A549 (cell line): ENCODE results near the gene CAMTA1. TPM values are rescaled to one million over a fixed set of nuclear protein-coding genes. Genes with fewer than 3 reads are reported as not detected.

Experiments used
- ATAC-seq, 2 experiments: fragments of 200-7000 bp in 1 of 2; fragments of >200 bp in 1 of 2; cut with Nextera tagmentation in 1 of 2; cut with Tn5 transposase in 1 of 2; 3 replicates each; pipeline versions ENCODE4 v1.8.0 to v1.9.1; 2018 to 2020; ENCODE audit warnings: mild to moderate bottlenecking in 1 of 2, moderate library complexity in 1 of 2
- CTCF ChIA-PET: fragments of 300-600 bp; sonication (Branson Sonifier 250); formaldehyde crosslinking; extraction: SDS; loops from one replicate; lab custom pipeline; 2021; ENCODE audit warnings: antibody characterized with exemption, inconsistent platforms; lab: Yijun Ruan, JAX
- POLR2A ChIA-PET: fragments of 350-600 bp; formaldehyde crosslinking; extraction: SDS; loops from one replicate; lab custom pipeline; 2021; ENCODE audit warnings: antibody characterized with exemption, inconsistent platforms; lab: Yijun Ruan, JAX
- DNase-seq, 2 experiments: peaks; one replicate each; pipeline versions ENCODE4 v3.0.0 to v3.0.0-alpha.2; 2011 to 2016; ENCODE audit warnings: low read depth in 1 of 2, low spot score in 1 of 2
- FAIRE-seq: peaks from 2 replicates; lab custom pipeline; 2011; peaks lifted over from hg19 to GRCh38; lab: Jason Lieb, UNC
- H3K27ac ChIP-seq, 2 experiments: fragments of >200 bp; sonication (Bioruptor Twin); formaldehyde crosslinking; 3 replicates each; pipeline ENCODE4 v1.5.1; 2016 to 2017
- H3K4me1 ChIP-seq: fragments of >200 bp; sonication (Bioruptor Twin); formaldehyde crosslinking; 3 replicates; pipeline ENCODE4 v1.6.1; 2016
- H3K4me2 ChIP-seq: fragments of >200 bp; sonication (Bioruptor Twin); formaldehyde crosslinking; 3 replicates; pipeline ENCODE4 v1.6.1; 2016
- H3K4me3 ChIP-seq: fragments of >200 bp; sonication (Bioruptor Twin); formaldehyde crosslinking; 3 replicates; pipeline ENCODE4 v1.5.1; 2016
- H3K9me3 ChIP-seq: fragments of >200 bp; sonication (Bioruptor Twin); formaldehyde crosslinking; 3 replicates; pipeline ENCODE4 v1.6.1; 2016
- BHLHE40 ChIP-seq: IDR thresholded peaks from 2 replicates; pipeline ENCODE4 v1.6.1; 2012; ENCODE audit warnings: low read depth, low read length, inconsistent platforms
- CBX2 ChIP-seq: fragments of 200-600 bp; sonication (generic); IDR thresholded peaks from 2 replicates; pipeline ENCODE4 v1.6.1; 2016; ENCODE audit warnings: low read depth, mild to moderate bottlenecking, borderline replicate concordance
- CBX8 ChIP-seq: fragments of 200-600 bp; sonication (generic); IDR thresholded peaks from 2 replicates; pipeline ENCODE4 v1.6.1; 2016
- EHMT2 ChIP-seq: fragments of 200-600 bp; sonication (generic); IDR thresholded peaks from 2 replicates; pipeline ENCODE4 v1.6.1; 2016; ENCODE audit warnings: antibody characterized with exemption, low read depth, mild to moderate bottlenecking, moderate library complexity
- FOXS1 ChIP-seq: fragments of 250-450 bp; sonication (Bioruptor Pico); IDR thresholded peaks from 2 replicates; pipeline ENCODE4 v1.5.0; 2020; ENCODE audit warnings: mild to moderate bottlenecking, moderate library complexity
- HOXB5 ChIP-seq: fragments of 250-450 bp; sonication (Bioruptor Pico); IDR thresholded peaks from 2 replicates; pipeline ENCODE4 v1.5.0; 2020; ENCODE audit warnings: mild to moderate bottlenecking, moderate library complexity
- KDM5A ChIP-seq: fragments of 200-600 bp; sonication (generic); IDR thresholded peaks from 2 replicates; pipeline ENCODE4 v1.6.1; 2016; ENCODE audit warnings: antibody characterized with exemption, mild to moderate bottlenecking
- MAFK ChIP-seq: fragments of 450-650 bp; IDR thresholded peaks from 2 replicates; pipeline ENCODE4 v1.6.1; 2014; ENCODE audit not compliant: partially characterized antibody
- MAZ ChIP-seq: fragments of 150-350 bp; IDR thresholded peaks from 2 replicates; pipeline ENCODE4 v1.6.1; 2014; ENCODE audit warnings: antibody characterized with exemption, low read depth, low read length, borderline replicate concordance
- NFE2L2 ChIP-seq: fragments of 150-350 bp; conservative IDR thresholded peaks from 2 replicates; pipeline ENCODE4 v1.6.1; 2014; ENCODE audit warnings: low read length
- NR3C1 ChIP-seq: fragments of >200 bp; sonication (Bioruptor Twin); formaldehyde crosslinking; IDR thresholded peaks from 3 replicates; pipeline ENCODE4 v1.6.1; 2017
- PHF8 ChIP-seq: fragments of 200-600 bp; sonication (generic); IDR thresholded peaks from 2 replicates; pipeline ENCODE4 v1.6.1; 2016; ENCODE audit warnings: low read depth, mild to moderate bottlenecking, antibody characterized with exemption, moderate library complexity, borderline replicate concordance
- POLR2AphosphoS2 ChIP-seq: conservative IDR thresholded peaks from 2 replicates; pipeline ENCODE4 v1.6.1; 2012; ENCODE audit warnings: low read length, improper control_type of control experiment, inconsistent platforms
- RCOR1 ChIP-seq: fragments of 150-350 bp; IDR thresholded peaks from 2 replicates; pipeline ENCODE4 v1.6.1; 2014; ENCODE audit warnings: antibody characterized with exemption, low read length, low read depth
- RFX5 ChIP-seq: fragments of 450-650 bp; IDR thresholded peaks from 2 replicates; pipeline ENCODE4 v1.7.1; 2014; ENCODE audit warnings: antibody characterized with exemption, mild to moderate bottlenecking, moderate library complexity
- RNF2 ChIP-seq: fragments of 200-600 bp; sonication (generic); IDR thresholded peaks from 2 replicates; pipeline ENCODE4 v1.6.1; 2016; ENCODE audit warnings: low read depth, mild to moderate bottlenecking, antibody characterized with exemption, moderate library complexity, borderline replicate concordance
- SMC3 ChIP-seq: fragments of >200 bp; sonication (Bioruptor Twin); formaldehyde crosslinking; IDR thresholded peaks from 3 replicates; pipeline ENCODE4 v1.6.1; 2018; ENCODE audit warnings: inconsistent platforms
- TFCP2L1 ChIP-seq: fragments of 250-450 bp; sonication (Bioruptor Pico); IDR thresholded peaks from 2 replicates; pipeline ENCODE4 v1.5.0; 2021; ENCODE audit warnings: mild to moderate bottlenecking
- ZSCAN20 ChIP-seq: fragments of 250-450 bp; sonication (Bioruptor Pico); IDR thresholded peaks from 2 replicates; pipeline ENCODE4 v1.8.0; 2022; ENCODE audit warnings: mild to moderate bottlenecking, moderate library complexity
- WGBS: methylation state at CpG from one replicate; pipeline ENCODE4 v1.1.6; 2017; ENCODE audit errors: missing lambda C conversion rate; 5-methylcytosine and 5-hydroxymethylcytosine counted together
- polyA plus RNA-seq, 4 experiments: library from polyadenylated mRNA; depleted of rRNA in 3 of 4; stranded (reverse); fragments of >200 nt; fragmentation: RNase III in 1 of 4; extraction: RNeasy Plus Mini Kit Qiagen cat#74134 plus additional on column Dnase treatment in 1 of 4; gene quantifications; 2 replicates in 3 of 4; 3 replicates in 1 of 4; pipeline ENCODE4 v1.2.3, GENCODE V29; 2011 to 2017
- TF ChIP-seq, protein P1 (sequence below): fragments of >200 bp; sonication (Bioruptor Twin); formaldehyde crosslinking; IDR thresholded peaks from 2 replicates; pipeline ENCODE4 v1.6.1; 2016
- TF ChIP-seq, protein P2 (sequence below): fragments of >200 bp; sonication (Bioruptor Twin); formaldehyde crosslinking; IDR thresholded peaks from 3 replicates; pipeline ENCODE4 v1.5.1; 2016
- TF ChIP-seq, protein P3 (sequence below): fragments of >200 bp; sonication (Bioruptor Twin); formaldehyde crosslinking; IDR thresholded peaks from 3 replicates; pipeline ENCODE4 v1.6.1; 2016
- TF ChIP-seq, protein P4 (sequence below): fragments of 200-600 bp; sonication (generic); IDR thresholded peaks from 2 replicates; pipeline ENCODE4 v1.6.1; 2016; ENCODE audit warnings: antibody characterized with exemption, mild to moderate bottlenecking, moderate library complexity
- TF ChIP-seq, protein P5 (sequence below): fragments of 150-350 bp; IDR thresholded peaks from 2 replicates; pipeline ENCODE4 v1.6.1; 2014; ENCODE audit warnings: low read depth, mild to moderate bottlenecking, low read length

CAMTA1 gene
- polyA plus RNA-seq, 2 of the 4 experiments (the other 2 are of a cell fraction): 58.8 to 75.0 TPM

DNA sequence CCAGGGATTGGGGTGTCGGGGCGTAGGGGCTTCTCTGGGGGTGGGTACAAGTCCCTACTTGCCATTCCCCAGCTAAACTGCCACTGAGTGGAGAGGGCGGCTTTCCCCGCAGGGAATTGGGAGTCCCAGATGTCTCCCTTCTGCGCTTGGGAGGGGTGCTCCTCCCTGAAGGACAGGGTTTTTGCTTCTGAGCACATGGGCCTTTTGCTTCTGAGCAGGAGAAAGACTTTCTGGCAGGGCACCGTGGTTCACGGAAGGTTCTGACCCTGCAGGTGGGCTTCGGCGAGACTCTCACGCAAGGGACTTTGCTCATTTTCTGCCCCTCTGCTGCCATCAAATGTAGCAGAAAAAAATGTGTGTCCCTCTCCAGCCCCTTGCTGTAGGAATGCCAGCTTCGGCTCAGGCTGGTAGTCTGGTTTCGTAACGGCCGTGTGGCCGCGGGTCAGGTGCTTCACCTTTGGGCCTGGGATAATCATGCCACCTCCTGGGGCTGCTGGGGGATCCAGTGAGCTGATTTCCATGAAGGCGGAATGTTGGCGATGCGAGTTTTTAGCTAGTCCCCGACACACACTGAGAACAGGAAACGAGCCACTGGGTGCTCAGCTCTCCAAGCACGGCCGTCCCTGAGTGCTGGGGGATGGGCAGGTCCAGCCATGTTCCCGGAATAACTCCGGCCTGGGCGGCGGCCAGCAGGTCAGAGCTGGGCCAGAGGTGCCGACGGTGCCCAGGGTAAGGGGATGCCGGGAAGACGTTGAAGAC lies 364.0 kb downstream of the CAMTA1 start:
- FAIRE-seq (no peak), DNase-seq (no peak), ATAC-seq (no peak)
- TF ChIP-seq, protein P1, sequence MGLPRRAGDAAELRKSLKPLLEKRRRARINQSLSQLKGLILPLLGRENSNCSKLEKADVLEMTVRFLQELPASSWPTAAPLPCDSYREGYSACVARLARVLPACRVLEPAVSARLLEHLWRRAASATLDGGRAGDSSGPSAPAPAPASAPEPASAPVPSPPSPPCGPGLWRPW: no peak
- no peak for TF ChIP-seq RCOR1
- TF ChIP-seq BHLHE40: no peak
- no peak for TF ChIP-seq MAZ
- no peak for TF ChIP-seq KDM5A
- TF ChIP-seq, protein P2, sequence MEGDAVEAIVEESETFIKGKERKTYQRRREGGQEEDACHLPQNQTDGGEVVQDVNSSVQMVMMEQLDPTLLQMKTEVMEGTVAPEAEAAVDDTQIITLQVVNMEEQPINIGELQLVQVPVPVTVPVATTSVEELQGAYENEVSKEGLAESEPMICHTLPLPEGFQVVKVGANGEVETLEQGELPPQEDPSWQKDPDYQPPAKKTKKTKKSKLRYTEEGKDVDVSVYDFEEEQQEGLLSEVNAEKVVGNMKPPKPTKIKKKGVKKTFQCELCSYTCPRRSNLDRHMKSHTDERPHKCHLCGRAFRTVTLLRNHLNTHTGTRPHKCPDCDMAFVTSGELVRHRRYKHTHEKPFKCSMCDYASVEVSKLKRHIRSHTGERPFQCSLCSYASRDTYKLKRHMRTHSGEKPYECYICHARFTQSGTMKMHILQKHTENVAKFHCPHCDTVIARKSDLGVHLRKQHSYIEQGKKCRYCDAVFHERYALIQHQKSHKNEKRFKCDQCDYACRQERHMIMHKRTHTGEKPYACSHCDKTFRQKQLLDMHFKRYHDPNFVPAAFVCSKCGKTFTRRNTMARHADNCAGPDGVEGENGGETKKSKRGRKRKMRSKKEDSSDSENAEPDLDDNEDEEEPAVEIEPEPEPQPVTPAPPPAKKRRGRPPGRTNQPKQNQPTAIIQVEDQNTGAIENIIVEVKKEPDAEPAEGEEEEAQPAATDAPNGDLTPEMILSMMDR: no peak
- TF ChIP-seq, protein P3, sequence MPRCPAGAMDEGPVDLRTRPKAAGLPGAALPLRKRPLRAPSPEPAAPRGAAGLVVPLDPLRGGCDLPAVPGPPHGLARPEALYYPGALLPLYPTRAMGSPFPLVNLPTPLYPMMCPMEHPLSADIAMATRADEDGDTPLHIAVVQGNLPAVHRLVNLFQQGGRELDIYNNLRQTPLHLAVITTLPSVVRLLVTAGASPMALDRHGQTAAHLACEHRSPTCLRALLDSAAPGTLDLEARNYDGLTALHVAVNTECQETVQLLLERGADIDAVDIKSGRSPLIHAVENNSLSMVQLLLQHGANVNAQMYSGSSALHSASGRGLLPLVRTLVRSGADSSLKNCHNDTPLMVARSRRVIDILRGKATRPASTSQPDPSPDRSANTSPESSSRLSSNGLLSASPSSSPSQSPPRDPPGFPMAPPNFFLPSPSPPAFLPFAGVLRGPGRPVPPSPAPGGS: no peak
- TF ChIP-seq ZSCAN20 (CRISPR knock-in tag): no peak
- TF ChIP-seq FOXS1 (CRISPR knock-in tag): no peak
- TF ChIP-seq, protein P4, sequence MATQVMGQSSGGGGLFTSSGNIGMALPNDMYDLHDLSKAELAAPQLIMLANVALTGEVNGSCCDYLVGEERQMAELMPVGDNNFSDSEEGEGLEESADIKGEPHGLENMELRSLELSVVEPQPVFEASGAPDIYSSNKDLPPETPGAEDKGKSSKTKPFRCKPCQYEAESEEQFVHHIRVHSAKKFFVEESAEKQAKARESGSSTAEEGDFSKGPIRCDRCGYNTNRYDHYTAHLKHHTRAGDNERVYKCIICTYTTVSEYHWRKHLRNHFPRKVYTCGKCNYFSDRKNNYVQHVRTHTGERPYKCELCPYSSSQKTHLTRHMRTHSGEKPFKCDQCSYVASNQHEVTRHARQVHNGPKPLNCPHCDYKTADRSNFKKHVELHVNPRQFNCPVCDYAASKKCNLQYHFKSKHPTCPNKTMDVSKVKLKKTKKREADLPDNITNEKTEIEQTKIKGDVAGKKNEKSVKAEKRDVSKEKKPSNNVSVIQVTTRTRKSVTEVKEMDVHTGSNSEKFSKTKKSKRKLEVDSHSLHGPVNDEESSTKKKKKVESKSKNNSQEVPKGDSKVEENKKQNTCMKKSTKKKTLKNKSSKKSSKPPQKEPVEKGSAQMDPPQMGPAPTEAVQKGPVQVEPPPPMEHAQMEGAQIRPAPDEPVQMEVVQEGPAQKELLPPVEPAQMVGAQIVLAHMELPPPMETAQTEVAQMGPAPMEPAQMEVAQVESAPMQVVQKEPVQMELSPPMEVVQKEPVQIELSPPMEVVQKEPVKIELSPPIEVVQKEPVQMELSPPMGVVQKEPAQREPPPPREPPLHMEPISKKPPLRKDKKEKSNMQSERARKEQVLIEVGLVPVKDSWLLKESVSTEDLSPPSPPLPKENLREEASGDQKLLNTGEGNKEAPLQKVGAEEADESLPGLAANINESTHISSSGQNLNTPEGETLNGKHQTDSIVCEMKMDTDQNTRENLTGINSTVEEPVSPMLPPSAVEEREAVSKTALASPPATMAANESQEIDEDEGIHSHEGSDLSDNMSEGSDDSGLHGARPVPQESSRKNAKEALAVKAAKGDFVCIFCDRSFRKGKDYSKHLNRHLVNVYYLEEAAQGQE: no peak
- TF ChIP-seq, protein P5, sequence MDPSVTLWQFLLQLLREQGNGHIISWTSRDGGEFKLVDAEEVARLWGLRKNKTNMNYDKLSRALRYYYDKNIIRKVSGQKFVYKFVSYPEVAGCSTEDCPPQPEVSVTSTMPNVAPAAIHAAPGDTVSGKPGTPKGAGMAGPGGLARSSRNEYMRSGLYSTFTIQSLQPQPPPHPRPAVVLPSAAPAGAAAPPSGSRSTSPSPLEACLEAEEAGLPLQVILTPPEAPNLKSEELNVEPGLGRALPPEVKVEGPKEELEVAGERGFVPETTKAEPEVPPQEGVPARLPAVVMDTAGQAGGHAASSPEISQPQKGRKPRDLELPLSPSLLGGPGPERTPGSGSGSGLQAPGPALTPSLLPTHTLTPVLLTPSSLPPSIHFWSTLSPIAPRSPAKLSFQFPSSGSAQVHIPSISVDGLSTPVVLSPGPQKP: no peak
- no peak for TF ChIP-seq RNF2
- no peak for TF ChIP-seq NFE2L2
- WGBS: 78% methylated on average over 26 of the region's 31 CpGs
- POLR2A ChIA-PET: no interaction called here
- Histone ChIP-seq H3K4me1 (no peaks in the 10 kb centered on the region), H3K9me3 (no peaks in the 10 kb centered on the region), H3K4me3 (no peak overlapping the region), H3K27ac (no peak overlapping the region), H3K4me2 (no peak overlapping the region)
- CTCF ChIA-PET: no interaction called here

DNA sequence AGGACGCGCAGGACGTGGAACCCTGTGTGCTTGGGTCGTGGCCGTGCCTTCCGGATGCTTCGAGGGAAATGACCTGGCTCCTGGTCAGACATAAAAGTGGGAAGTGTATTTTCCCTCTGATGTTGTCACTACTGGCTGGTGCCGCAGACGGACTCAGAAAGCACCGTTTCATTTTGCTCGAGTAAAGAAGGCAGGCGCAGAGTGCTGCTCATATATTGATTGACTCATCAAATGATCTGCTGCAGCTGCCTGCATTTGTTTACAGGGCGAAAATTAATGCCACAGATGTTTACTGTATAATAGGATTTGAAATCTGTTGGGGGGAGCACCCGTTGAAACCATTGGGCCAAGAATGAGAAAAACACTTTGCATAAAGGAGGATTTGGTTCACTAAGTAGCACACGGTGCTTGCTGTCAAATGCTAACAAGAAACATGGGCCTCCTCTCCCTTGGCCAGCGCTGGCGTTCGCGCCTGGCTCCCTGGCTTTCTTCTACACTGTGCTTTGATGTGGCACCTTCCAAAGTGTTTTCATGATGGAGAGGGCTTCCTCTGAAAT lies 365.5 kb downstream of the CAMTA1 start:
- ChIA-PET POLR2A (no interaction called here), CTCF (no interaction called here)
- 89% methylated on average over 19 of the region's 19 CpGs for WGBS
- DNase-seq: no peak
- Histone ChIP-seq H3K4me3 (no peak overlapping the region), H3K27ac (no peak overlapping the region), H3K4me1 (no peaks in the 10 kb centered on the region), H3K9me3 (no peaks in the 10 kb centered on the region), H3K4me2 (no peak overlapping the region)
- no peak for FAIRE-seq
- ATAC-seq: no peak
- TF ChIP-seq TFCP2L1 (CRISPR knock-in tag) (no peak), NR3C1 (no peak), SMC3 (no peak), CBX8 (no peak), CBX2 (no peak), POLR2AphosphoS2 (no peak), RFX5 (no peak), PHF8 (no peak), HOXB5 (no peak), MAFK (no peak), EHMT2 (no peak)
- TF ChIP-seq, protein P4: no peak
- TF ChIP-seq, protein P1: no peak
